Activated naive CD4-positive, alpha-beta T cell treated with anti-CD3 and anti-CD28 coated beads, Interleukin-2, amount 50 U/mL, for 24 hours (primary cell): Measurements from ENCODE around the gene YWHAB.

Experiments used
- H3K27ac Mint-ChIP-seq: one replicate; pipeline ENCODE4 v1.8.0; 2021; ENCODE audit warnings: mild to moderate bottlenecking, mixed read lengths
- H3K27me3 Mint-ChIP-seq: one replicate; pipeline ENCODE4 v1.8.0; 2021; ENCODE audit warnings: mixed read lengths
- H3K36me3 Mint-ChIP-seq: one replicate; pipeline ENCODE4 v1.8.0; 2021; ENCODE audit warnings: mixed read lengths
- H3K4me1 Mint-ChIP-seq: one replicate; pipeline ENCODE4 v1.8.0; 2021; ENCODE audit warnings: mixed read lengths
- H3K4me3 Mint-ChIP-seq: one replicate; pipeline ENCODE4 v1.8.0; 2021; ENCODE audit warnings: mild to moderate bottlenecking, mixed read lengths
- H3K9me3 Mint-ChIP-seq: one replicate; pipeline ENCODE4 v1.8.0; 2021; ENCODE audit warnings: mixed read lengths

Gene YWHAB

GRCh38 chr20:44918342-44918741 lies 32.8 kb downstream of the YWHAB start:
- H3K27ac Mint-ChIP-seq = no peak overlapping the region
- H3K4me3 Mint-ChIP-seq = no peak overlapping the region
- H3K27me3 Mint-ChIP-seq = no peaks in the 10 kb centered on the region
- H3K36me3 Mint-ChIP-seq = peaks cover 11% of the 10 kb centered on the region
- H3K9me3 Mint-ChIP-seq = no peaks in the 10 kb centered on the region
- H3K4me1 Mint-ChIP-seq = peaks cover 15% of the 10 kb centered on the region

GRCh38 chr20:44918761-44919160 lies 33.3 kb downstream of the YWHAB start:
- no peaks in the 10 kb centered on the region for H3K9me3 Mint-ChIP-seq
- H3K27ac Mint-ChIP-seq = no peak overlapping the region
- no peaks in the 10 kb centered on the region for H3K27me3 Mint-ChIP-seq
- peaks cover 11% of the 10 kb centered on the region for H3K4me1 Mint-ChIP-seq
- no peak overlapping the region for H3K4me3 Mint-ChIP-seq
- H3K36me3 Mint-ChIP-seq = peaks cover 11% of the 10 kb centered on the region

GRCh38 chr20:44921447-44921846 lies 35.9 kb downstream of the YWHAB start:
- H3K4me1 Mint-ChIP-seq = no peaks in the 10 kb centered on the region
- no peak overlapping the region for H3K27ac Mint-ChIP-seq

GRCh38 chr20:44924541-44924940 lies 39.0 kb downstream of the YWHAB start:
- Mint-ChIP-seq H3K4me1 (no peaks in the 10 kb centered on the region), H3K36me3 (peaks cover 16% of the 10 kb centered on the region), H3K27me3 (no peaks in the 10 kb centered on the region), H3K9me3 (no peaks in the 10 kb centered on the region), H3K27ac (no peak overlapping the region), H3K4me3 (no peak overlapping the region)

More at GRCh38 chr20:44921447-44921846, 35.9 kb downstream of the YWHAB start:
- Mint-ChIP-seq H3K9me3 (no peaks in the 10 kb centered on the region), H3K27me3 (no peaks in the 10 kb centered on the region), H3K36me3 (peaks cover 19% of the 10 kb centered on the region), H3K4me3 (no peak overlapping the region)

- no peak overlapping the region for H3K27ac Mint-ChIP-seq
- H3K4me3 Mint-ChIP-seq = no peak overlapping the region
- H3K4me1 Mint-ChIP-seq = no peaks in the 10 kb centered on the region
- no peaks in the 10 kb centered on the region for H3K9me3 Mint-ChIP-seq
- H3K27me3 Mint-ChIP-seq = no peaks in the 10 kb centered on the region
- peaks cover 15% of the 10 kb centered on the region for H3K36me3 Mint-ChIP-seq
These were observed 43.1 kb downstream of the YWHAB start for GRCh38 chr20:44928595-44928994.

- Mint-ChIP-seq H3K27ac (no peak overlapping the region), H3K27me3 (no peaks in the 10 kb centered on the region), H3K36me3 (peaks cover 10% of the 10 kb centered on the region), H3K4me3 (no peak overlapping the region), H3K9me3 (no peaks in the 10 kb centered on the region), H3K4me1 (no peaks in the 10 kb centered on the region)
These were observed 45.1 kb downstream of the YWHAB start for GRCh38 chr20:44930517-44931168.

GRCh38 chr20:44931911-44932310 lies 46.4 kb downstream of the YWHAB start:
- no peaks in the 10 kb centered on the region for H3K4me1 Mint-ChIP-seq
- peaks cover 12% of the 10 kb centered on the region for H3K36me3 Mint-ChIP-seq
- no peak overlapping the region for H3K4me3 Mint-ChIP-seq
- no peak overlapping the region for H3K27ac Mint-ChIP-seq
- H3K27me3 Mint-ChIP-seq = no peaks in the 10 kb centered on the region
- no peaks in the 10 kb centered on the region for H3K9me3 Mint-ChIP-seq

GRCh38 chr20:44932916-44933315 lies 47.4 kb downstream of the YWHAB start:
- H3K36me3 Mint-ChIP-seq = peaks cover 12% of the 10 kb centered on the region

GRCh38 chr20:44936510-44936909 lies 51.0 kb downstream of the YWHAB start:
- Mint-ChIP-seq H3K4me1 (no peaks in the 10 kb centered on the region), H3K9me3 (no peaks in the 10 kb centered on the region), H3K27ac (no peak overlapping the region), H3K27me3 (no peaks in the 10 kb centered on the region), H3K4me3 (no peak overlapping the region), H3K36me3 (peaks cover 23% of the 10 kb centered on the region)

More at GRCh38 chr20:44932916-44933315, 47.4 kb downstream of the YWHAB start:
- Mint-ChIP-seq H3K4me1 (no peaks in the 10 kb centered on the region), H3K9me3 (no peaks in the 10 kb centered on the region), H3K27me3 (no peaks in the 10 kb centered on the region), H3K27ac (no peak overlapping the region), H3K4me3 (no peak overlapping the region)

GRCh38 chr20:44938637-44939036 lies 53.1 kb downstream of the YWHAB start:
- H3K4me1 Mint-ChIP-seq = no peaks in the 10 kb centered on the region
- peaks cover 17% of the 10 kb centered on the region for H3K36me3 Mint-ChIP-seq
- no peaks in the 10 kb centered on the region for H3K9me3 Mint-ChIP-seq
- no peak overlapping the region for H3K4me3 Mint-ChIP-seq
- no peak overlapping the region for H3K27ac Mint-ChIP-seq
- H3K27me3 Mint-ChIP-seq = no peaks in the 10 kb centered on the region

- no peaks in the 10 kb centered on the region for H3K4me1 Mint-ChIP-seq
- H3K9me3 Mint-ChIP-seq = no peaks in the 10 kb centered on the region
- no peak overlapping the region for H3K27ac Mint-ChIP-seq
- peaks cover 18% of the 10 kb centered on the region for H3K36me3 Mint-ChIP-seq
- no peaks in the 10 kb centered on the region for H3K27me3 Mint-ChIP-seq
- no peak overlapping the region for H3K4me3 Mint-ChIP-seq
These were observed 55.7 kb downstream of the YWHAB start for GRCh38 chr20:44941120-44941691.

- no peaks in the 10 kb centered on the region for H3K9me3 Mint-ChIP-seq
- no peak overlapping the region for H3K4me3 Mint-ChIP-seq
- H3K27me3 Mint-ChIP-seq = no peaks in the 10 kb centered on the region
- peaks cover 14% of the 10 kb centered on the region for H3K36me3 Mint-ChIP-seq
- H3K27ac Mint-ChIP-seq = no peak overlapping the region
- no peaks in the 10 kb centered on the region for H3K4me1 Mint-ChIP-seq
These were observed 56.9 kb downstream of the YWHAB start for GRCh38 chr20:44942264-44942973.

GRCh38 chr20:44943828-44944227 lies 58.3 kb downstream of the YWHAB start:
- Mint-ChIP-seq H3K4me1 (no peaks in the 10 kb centered on the region), H3K9me3 (no peaks in the 10 kb centered on the region), H3K4me3 (no peak overlapping the region), H3K36me3 (peaks cover 12% of the 10 kb centered on the region), H3K27me3 (no peaks in the 10 kb centered on the region), H3K27ac (no peak overlapping the region)

GRCh38 chr20:44945261-44945660 lies 59.8 kb downstream of the YWHAB start:
- H3K27me3 Mint-ChIP-seq = no peaks in the 10 kb centered on the region
- no peak overlapping the region for H3K27ac Mint-ChIP-seq
- H3K9me3 Mint-ChIP-seq = no peaks in the 10 kb centered on the region
- H3K36me3 Mint-ChIP-seq = peaks cover 12% of the 10 kb centered on the region
- H3K4me3 Mint-ChIP-seq = no peak overlapping the region
- peaks cover 5% of the 10 kb centered on the region for H3K4me1 Mint-ChIP-seq

- Mint-ChIP-seq H3K27ac (no peak overlapping the region), H3K4me3 (no peak overlapping the region), H3K36me3 (peaks cover 8% of the 10 kb centered on the region)
These were observed 60.9 kb downstream of the YWHAB start for GRCh38 chr20:44946271-44946852.

GRCh38 chr20:44948107-44948506 lies 62.6 kb downstream of the YWHAB start:
- H3K9me3 Mint-ChIP-seq = no peaks in the 10 kb centered on the region
- peaks cover 15% of the 10 kb centered on the region for H3K36me3 Mint-ChIP-seq
- peaks cover 15% of the 10 kb centered on the region for H3K4me1 Mint-ChIP-seq
- no peak overlapping the region for H3K27ac Mint-ChIP-seq
- no peaks in the 10 kb centered on the region for H3K27me3 Mint-ChIP-seq
- H3K4me3 Mint-ChIP-seq = no peak overlapping the region

More at GRCh38 chr20:44946271-44946852, 60.9 kb downstream of the YWHAB start:
- Mint-ChIP-seq H3K27me3 (no peaks in the 10 kb centered on the region), H3K9me3 (no peaks in the 10 kb centered on the region), H3K4me1 (peaks cover 6% of the 10 kb centered on the region)
